Stomach (tissue), 4 donors: ENCODE results near the gene OR1S2.

Experiments
- EP300 ChIP-seq: sonication (generic); formaldehyde crosslinking; IDR thresholded peaks from one replicate; pipeline ENCODE4 v1.6.1; 2017; ENCODE audit warnings: antibody characterized with exemption
- POLR2AphosphoS5 ChIP-seq, 3 donors: sonication (generic); formaldehyde crosslinking; IDR thresholded peaks; one replicate each; pipeline ENCODE4 v1.6.1; 2016; ENCODE audit warnings: antibody characterized with exemption in 3 of 3

DNA sequence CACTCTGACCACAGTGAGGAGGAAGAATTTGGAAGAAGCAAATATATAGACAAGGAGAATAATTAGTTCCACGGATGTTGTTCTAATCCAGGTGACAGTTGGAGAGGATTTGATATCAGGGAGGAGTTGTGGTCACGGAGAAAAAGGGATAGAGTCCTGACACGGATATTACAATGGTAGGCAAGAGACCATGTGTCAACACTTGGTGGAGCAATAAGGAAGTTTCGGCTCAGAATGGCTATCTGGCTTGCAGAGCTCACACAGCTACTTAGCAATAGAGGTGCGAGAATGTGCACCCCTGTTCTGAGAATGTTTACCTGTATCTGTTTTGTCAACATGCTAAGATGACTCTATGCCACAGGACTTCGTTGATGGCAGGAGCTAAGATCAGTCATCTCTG, 25.5 kb downstream of the OR1S2 start:
- no peak for TF ChIP-seq POLR2AphosphoS5 (IDR thresholded peaks at IDR 0.05)
- TF ChIP-seq EP300: no peak
